RWPE1 (cell line): ENCODE measurements around the gene SPATA20.

ENCODE experiments used
- CTCF ChIA-PET: fragments of 350-600 bp; sonication (Branson Sonifier 250); formaldehyde crosslinking; extraction: SDS; loops from one replicate; lab custom pipeline; 2021; lab: Yijun Ruan, JAX
- POLR2A ChIA-PET: fragments of 400-600 bp; formaldehyde crosslinking; extraction: SDS; loops from one replicate; lab custom pipeline; 2020; ENCODE audit warnings: antibody characterized with exemption; ENCODE audit not compliant: low non-redundant PET; lab: Yijun Ruan, JAX
- DNase-seq: peaks from one replicate; pipeline ENCODE4 v3.0.0; 2012; ENCODE audit warnings: low spot score
- H3K27ac ChIP-seq: fragments of 450-650 bp; 2 replicates; pipeline ENCODE4 v1.5.1; 2017
- CTCF ChIP-seq: fragments of 450-650 bp; conservative IDR thresholded peaks from 2 replicates; pipeline ENCODE4 v1.5.1; 2017; ENCODE audit warnings: low read depth, mild to moderate bottlenecking

SPATA20 gene

DNA sequence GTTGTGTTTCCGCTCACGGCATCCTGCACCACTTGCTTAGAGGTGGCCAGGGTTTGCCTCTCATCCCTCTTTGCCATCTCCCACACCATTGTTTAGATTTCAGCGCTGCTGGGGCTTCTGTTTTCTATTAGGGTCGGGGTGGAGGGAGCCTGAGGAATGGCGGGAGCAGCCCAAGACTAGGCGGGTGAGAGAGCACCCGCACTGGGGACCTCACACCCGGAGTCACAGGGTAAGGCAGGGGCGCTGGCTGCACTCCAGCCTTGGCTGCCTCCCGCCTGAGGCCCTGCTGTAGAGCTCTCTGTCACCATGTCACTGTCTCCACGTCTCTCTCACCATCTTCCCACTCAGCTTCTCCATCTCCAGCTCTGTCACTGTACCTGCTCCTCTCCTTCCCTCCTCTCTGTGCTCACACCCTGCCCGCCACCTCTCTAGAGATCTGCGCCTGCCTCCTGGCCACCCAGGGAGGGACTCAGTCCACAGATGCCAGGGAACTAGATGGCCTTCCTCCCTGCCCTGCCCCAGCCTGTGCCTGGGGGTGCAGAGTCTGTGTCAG is 54.9 kb downstream of the SPATA20 start:
- TF ChIP-seq CTCF = no peak
- POLR2A ChIA-PET = no interaction called here

GRCh38 chr17:50602836-50603235 is 55.9 kb downstream of the SPATA20 start:
- DNase-seq = no peak
- H3K27ac ChIP-seq = no peak overlapping the region
- CTCF ChIA-PET = interaction anchor here (0.5 to 0.6 kb wide), 2 partner anchors 25 to 300 kb away, joined by 3 read pairs; no protein-coding TSS in a partner anchor
- no peak for TF ChIP-seq CTCF
- POLR2A ChIA-PET = no interaction called here

More for the DNA sequence above, 54.9 kb downstream of the SPATA20 start:
- CTCF ChIA-PET = no interaction called here
- DNase-seq = no peak
- H3K27ac ChIP-seq = no peak overlapping the region

GRCh38 chr17:50603340-50603739 is 56.4 kb downstream of the SPATA20 start:
- ChIA-PET CTCF (interaction anchor here (0.5 to 0.6 kb wide), 2 partner anchors 24 to 299 kb away, joined by 3 read pairs; no protein-coding TSS in a partner anchor), POLR2A (no interaction called here)
- H3K27ac ChIP-seq = no peak overlapping the region
- no peak for DNase-seq
- TF ChIP-seq CTCF = no peak; the same call in 1 of the 2 replicates

DNA sequence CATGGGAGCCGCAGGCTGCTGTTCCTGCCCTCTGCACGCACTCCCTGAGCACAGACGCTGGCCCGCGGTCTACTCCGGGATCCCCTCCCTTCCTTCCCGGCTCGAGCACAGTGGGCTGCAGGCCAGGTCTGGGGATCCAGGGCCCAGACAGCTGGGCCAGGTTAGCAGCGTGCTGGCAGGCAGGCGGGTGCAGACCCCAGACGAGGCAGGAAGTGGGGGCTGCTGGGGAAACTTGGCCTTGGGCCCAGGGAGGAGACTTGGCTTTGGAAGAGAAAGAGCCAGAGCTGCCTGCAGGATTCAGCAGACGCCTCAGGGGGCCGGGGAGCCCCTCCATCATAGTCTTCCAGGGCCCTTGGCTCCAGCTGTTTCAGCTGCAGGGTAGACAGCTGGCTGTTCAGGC is 57.5 kb downstream of the SPATA20 start:
- ChIA-PET POLR2A (no interaction called here), CTCF (interaction anchor here (1.0 kb wide), 1 partner anchor 91 kb away, joined by 3 read pairs; no protein-coding TSS in a partner anchor)
- peak overlapping the region; percentile 39 for H3K27ac ChIP-seq
- DNase-seq = no peak
- no peak for TF ChIP-seq CTCF

- no peak for TF ChIP-seq CTCF
- H3K27ac ChIP-seq = no peak overlapping the region
- DNase-seq = no peak
- CTCF ChIA-PET = no interaction called here
- POLR2A ChIA-PET = no interaction called here
Measured at GRCh38 chr17:50605429-50605828, 58.5 kb downstream of the SPATA20 start.
